Memory B cell (primary cell): ENCODE data around the gene INSIG2.

Experiments
- ATAC-seq: fragments of 150-1000 bp; cut with Tn5 transposase; 2 replicates; pipeline ENCODE4 v1.10.0; 2021; ENCODE audit warnings: low read depth, mild to moderate bottlenecking, moderate library complexity
- DNase-seq, 2 donors: peaks; one replicate each; pipeline ENCODE4 v3.0.0; 2022; ENCODE audit warnings: low spot score in 2 of 2
- H3K27ac Mint-ChIP-seq: one replicate; pipeline ENCODE4 v1.8.0; 2022; ENCODE audit warnings: mild to moderate bottlenecking, moderate library complexity, mixed read lengths
- H3K27me3 Mint-ChIP-seq: one replicate; pipeline ENCODE4 v1.8.0; 2022; ENCODE audit warnings: mixed read lengths
- H3K36me3 Mint-ChIP-seq: one replicate; pipeline ENCODE4 v1.8.0; 2022; ENCODE audit warnings: mild to moderate bottlenecking, mixed read lengths
- H3K4me1 Mint-ChIP-seq: one replicate; pipeline ENCODE4 v1.8.0; 2022; ENCODE audit warnings: mixed read lengths
- H3K4me3 Mint-ChIP-seq: one replicate; pipeline ENCODE4 v1.8.0; 2022; ENCODE audit warnings: mild to moderate bottlenecking, moderate library complexity, mixed read lengths
- H3K9me3 Mint-ChIP-seq: one replicate; pipeline ENCODE4 v1.8.0; 2022; ENCODE audit warnings: mixed read lengths

Gene INSIG2

DNA sequence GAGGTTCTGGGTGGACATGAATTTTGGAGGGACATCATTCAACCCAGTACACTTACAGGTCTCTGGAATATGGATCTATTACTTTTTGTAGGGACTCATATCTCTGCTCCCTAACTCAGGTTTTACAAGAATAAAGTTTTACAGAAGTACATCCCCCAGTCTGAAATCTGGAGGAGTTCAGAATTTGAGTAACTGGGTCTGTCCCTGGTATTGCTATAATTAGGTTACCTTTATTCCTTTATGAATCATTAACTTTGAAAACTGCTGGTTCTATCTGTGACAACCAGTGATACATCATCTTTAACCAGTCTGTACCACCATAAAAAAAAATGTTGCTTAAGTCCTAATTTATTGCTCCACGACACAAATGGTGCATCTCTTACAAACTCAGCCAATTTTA is 59.9 kb downstream of the INSIG2 start:
- no peaks in the 10 kb centered on the region for H3K36me3 Mint-ChIP-seq
- no peak overlapping the region for H3K27ac Mint-ChIP-seq
- H3K9me3 Mint-ChIP-seq = peaks cover 2% of the 10 kb centered on the region
- DNase-seq = no peak
- H3K4me3 Mint-ChIP-seq = no peak overlapping the region
- no peak for ATAC-seq
- peaks cover 14% of the 10 kb centered on the region for H3K27me3 Mint-ChIP-seq
- peaks cover 2% of the 10 kb centered on the region for H3K4me1 Mint-ChIP-seq

DNA sequence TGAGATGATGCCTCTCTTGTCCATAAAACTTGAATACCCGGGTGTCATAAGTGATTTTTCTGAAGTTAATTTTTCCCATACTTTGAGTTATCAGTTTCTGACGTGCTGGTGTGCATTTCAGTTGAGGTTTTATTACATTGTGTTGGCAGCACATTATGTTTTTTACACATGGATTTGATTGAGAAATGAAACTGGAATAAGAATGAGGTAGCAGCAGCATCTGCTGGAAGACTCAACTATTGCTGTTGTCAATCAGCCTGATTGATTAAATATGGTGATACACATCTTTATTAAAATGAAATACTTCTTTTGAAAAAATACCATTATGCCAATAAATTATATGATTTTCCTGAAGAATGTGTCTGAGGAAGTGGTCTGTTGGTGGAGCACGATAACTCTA is 60.5 kb downstream of the INSIG2 start:
- no peak overlapping the region for H3K4me3 Mint-ChIP-seq
- peaks cover 17% of the 10 kb centered on the region for H3K27me3 Mint-ChIP-seq
- peaks cover 2% of the 10 kb centered on the region for H3K9me3 Mint-ChIP-seq
- H3K36me3 Mint-ChIP-seq = no peaks in the 10 kb centered on the region
- ATAC-seq = no peak
- no peak overlapping the region for H3K27ac Mint-ChIP-seq
- no peak for DNase-seq
- peaks cover 4% of the 10 kb centered on the region for H3K4me1 Mint-ChIP-seq

DNA sequence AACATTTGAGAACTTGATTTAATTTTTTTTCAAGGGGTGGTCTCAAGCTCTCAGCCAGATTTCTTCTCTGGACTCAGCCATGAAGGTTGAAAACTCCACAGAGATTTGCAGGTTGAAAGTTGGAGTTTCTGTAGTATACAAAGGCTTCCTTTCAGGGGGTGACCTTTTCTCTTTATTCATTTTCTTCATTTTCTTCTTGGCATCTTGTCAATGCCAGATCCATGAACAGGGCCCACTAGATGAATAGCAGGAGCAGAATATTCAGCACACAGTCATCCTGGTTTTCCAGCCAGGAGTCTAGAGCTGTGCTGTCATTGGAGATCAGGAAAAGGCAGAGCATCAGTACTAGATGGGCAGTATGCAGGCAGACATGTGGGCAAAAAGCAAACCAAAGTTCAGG is 62.0 kb downstream of the INSIG2 start:
- peaks cover 18% of the 10 kb centered on the region for H3K27me3 Mint-ChIP-seq
- H3K36me3 Mint-ChIP-seq = no peaks in the 10 kb centered on the region

DNA sequence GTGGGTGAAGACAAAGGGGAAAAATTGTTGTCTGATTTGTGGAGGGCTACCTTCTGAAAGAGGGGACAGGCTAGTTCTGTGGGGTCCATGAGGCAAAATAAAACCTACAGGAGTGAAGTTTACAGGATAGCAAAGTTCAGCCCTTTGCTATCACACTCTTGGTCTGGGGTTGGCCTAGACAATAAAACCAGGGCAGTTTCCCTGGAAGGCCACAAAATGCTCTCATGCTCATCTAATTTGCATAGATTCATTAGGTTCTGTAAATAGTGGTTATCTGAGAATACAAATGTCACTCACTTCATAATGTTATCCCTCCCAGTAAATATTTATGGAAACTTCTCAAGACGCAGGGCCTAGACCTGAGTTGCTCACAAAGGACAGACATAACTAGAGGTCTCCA is 63.6 kb downstream of the INSIG2 start:
- ATAC-seq = no peak
- Mint-ChIP-seq H3K36me3 (no peaks in the 10 kb centered on the region), H3K4me3 (no peak overlapping the region), H3K27ac (no peak overlapping the region), H3K4me1 (peaks cover 4% of the 10 kb centered on the region), H3K9me3 (peaks cover 2% of the 10 kb centered on the region), H3K27me3 (peaks cover 15% of the 10 kb centered on the region)
- no peak for DNase-seq

More for the DNA sequence above, 62.0 kb downstream of the INSIG2 start:
- DNase-seq = no peak
- no peak overlapping the region for H3K27ac Mint-ChIP-seq
- H3K4me3 Mint-ChIP-seq = no peak overlapping the region
- H3K4me1 Mint-ChIP-seq = peaks cover 4% of the 10 kb centered on the region
- no peaks in the 10 kb centered on the region for H3K9me3 Mint-ChIP-seq
- no peak for ATAC-seq

DNA sequence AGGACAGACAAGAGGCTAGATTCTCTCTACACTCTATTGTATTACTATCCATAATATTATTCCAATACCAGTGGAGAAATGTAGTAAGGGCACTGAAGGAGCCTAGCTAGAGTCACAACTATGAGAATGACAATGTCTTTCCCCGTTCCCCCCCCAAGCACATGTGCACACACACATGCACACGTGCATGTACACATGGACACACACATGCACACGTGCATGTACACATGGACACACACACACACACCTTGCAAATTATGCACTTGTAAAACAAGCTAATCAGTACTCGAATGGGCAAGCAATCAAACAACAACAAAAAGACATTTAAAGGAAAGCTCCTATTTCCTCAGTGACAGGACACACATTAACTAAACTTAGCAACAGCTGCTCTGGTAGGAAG is 65.2 kb downstream of the INSIG2 start:
- H3K27ac Mint-ChIP-seq = no peak overlapping the region
- peaks cover 4% of the 10 kb centered on the region for H3K9me3 Mint-ChIP-seq
- ATAC-seq (no peak), DNase-seq (no peak)
- H3K27me3 Mint-ChIP-seq = peaks cover 12% of the 10 kb centered on the region
- H3K36me3 Mint-ChIP-seq = no peaks in the 10 kb centered on the region
- peaks cover 4% of the 10 kb centered on the region for H3K4me1 Mint-ChIP-seq
- H3K4me3 Mint-ChIP-seq = no peak overlapping the region

DNA sequence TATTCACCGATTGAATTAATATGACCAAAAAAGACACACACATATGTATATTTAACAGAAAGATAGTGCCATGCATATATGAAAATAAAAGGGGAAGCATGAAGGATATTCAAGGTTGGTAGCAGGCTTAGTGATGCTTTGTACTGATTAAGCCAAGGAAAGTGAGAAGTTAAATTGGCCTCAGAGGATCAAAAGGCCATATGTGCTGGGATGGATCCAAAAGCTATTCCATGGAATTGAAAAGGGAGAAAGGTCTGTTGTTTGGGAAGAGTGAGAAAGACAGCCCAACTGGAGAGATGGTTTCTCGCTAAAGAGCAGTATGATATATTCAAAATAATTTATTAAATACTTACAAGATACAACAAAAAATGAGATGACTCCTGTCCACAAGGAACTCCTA is 65.9 kb downstream of the INSIG2 start:
- peaks cover 4% of the 10 kb centered on the region for H3K4me1 Mint-ChIP-seq
- H3K27ac Mint-ChIP-seq = no peak overlapping the region
- DNase-seq (no peak), ATAC-seq (no peak)
- H3K4me3 Mint-ChIP-seq = no peak overlapping the region
- H3K36me3 Mint-ChIP-seq = no peaks in the 10 kb centered on the region
- peaks cover 7% of the 10 kb centered on the region for H3K9me3 Mint-ChIP-seq
- peaks cover 11% of the 10 kb centered on the region for H3K27me3 Mint-ChIP-seq
